Duodenal mucosa (tissue), 2 donors: Measurements from ENCODE around the gene GPR161.
A peak's percentile ranks its signal among the peaks of the same experiment; 100 is the strongest.

Source experiments
- H3K27ac ChIP-seq: one replicate; pipeline ENCODE4 v1.7.0; 2013; ENCODE audit warnings: low read depth, low read length
- H3K27me3 ChIP-seq, 2 donors: one replicate each; pipeline ENCODE4 v1.7.0; 2013; ENCODE audit warnings: low read length in 2 of 2, control low read depth in 1 of 2; ENCODE audit not compliant: insufficient read depth in 2 of 2, control insufficient read depth in 1 of 2
- H3K36me3 ChIP-seq, 2 donors: one replicate each; pipeline ENCODE4 v1.7.0; 2013; ENCODE audit warnings: low read length in 2 of 2, control low read depth in 1 of 2; ENCODE audit not compliant: insufficient read depth in 2 of 2, control insufficient read depth in 1 of 2
- H3K4me1 ChIP-seq, 2 donors: one replicate each; pipeline ENCODE4 v1.7.0; 2013; ENCODE audit warnings: low read length in 2 of 2, control low read depth in 1 of 2; ENCODE audit not compliant: insufficient read depth in 2 of 2, control insufficient read depth in 1 of 2
- H3K4me3 ChIP-seq, 2 donors: one replicate each; pipeline ENCODE4 v1.7.0; 2013; ENCODE audit warnings: low read length in 2 of 2, low read depth in 1 of 2
- H3K9ac ChIP-seq, 2 donors: one replicate each; pipeline ENCODE4 v1.7.0; 2013; ENCODE audit warnings: low read length in 2 of 2, low read depth in 1 of 2
- H3K9me3 ChIP-seq, 2 donors: one replicate each; pipeline ENCODE4 v1.7.0; 2013; ENCODE audit warnings: low read length in 2 of 2, control low read depth in 1 of 2; ENCODE audit not compliant: control insufficient read depth in 1 of 2

The GPR161 gene

GRCh38 chr1:168089326-168089978 lies 47.3 kb downstream of the GPR161 start:
- Histone ChIP-seq H3K9ac (no peak overlapping the region), H3K27me3 (no peaks in the 10 kb centered on the region), H3K9me3 (no peaks in the 10 kb centered on the region), H3K36me3 (no peaks in the 10 kb centered on the region), H3K4me3 (no peak overlapping the region), H3K27ac (no peak overlapping the region), H3K4me1 (peaks cover 6 to 10% of the 10 kb centered on the region in 2 donors)

GRCh38 chr1:168088511-168089325 lies 48.0 kb downstream of the GPR161 start:
- Histone ChIP-seq H3K27ac (no peak overlapping the region), H3K9me3 (no peaks in the 10 kb centered on the region), H3K36me3 (no peaks in the 10 kb centered on the region), H3K9ac (no peak overlapping the region), H3K4me3 (no peak overlapping the region), H3K4me1 (peaks cover 6 to 10% of the 10 kb centered on the region in 2 donors), H3K27me3 (no peaks in the 10 kb centered on the region)

DNA sequence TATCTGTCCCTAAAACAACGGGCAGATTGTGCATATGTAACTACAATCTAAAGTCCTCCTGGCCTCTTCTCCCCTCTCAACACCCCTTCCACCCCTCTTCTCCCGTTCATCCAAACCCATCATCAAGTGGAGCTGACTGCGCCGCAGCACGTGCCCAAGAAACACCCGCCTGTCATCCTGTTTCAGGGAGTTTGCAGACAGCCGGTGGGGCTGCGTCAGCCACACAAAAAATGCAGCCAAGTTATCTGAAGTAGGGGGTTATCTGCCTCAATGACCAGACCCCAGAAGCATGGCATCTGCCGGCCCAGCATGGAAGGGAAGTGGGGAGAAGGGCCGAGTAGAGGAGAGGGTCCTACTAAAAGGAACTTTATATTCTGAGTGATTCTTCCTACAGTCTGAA lies 49.0 kb downstream of the GPR161 start:
- Histone ChIP-seq H3K27ac (no peak overlapping the region), H3K36me3 (no peaks in the 10 kb centered on the region), H3K27me3 (no peaks in the 10 kb centered on the region), H3K4me3 (no peak overlapping the region), H3K9ac (no peak overlapping the region), H3K9me3 (no peaks in the 10 kb centered on the region), H3K4me1 (peaks cover 6 to 10% of the 10 kb centered on the region in 2 donors)

GRCh38 chr1:168086438-168086837 lies 50.3 kb downstream of the GPR161 start:
- no peak overlapping the region for H3K4me3 ChIP-seq
- no peaks in the 10 kb centered on the region for H3K27me3 ChIP-seq
- no peak overlapping the region for H3K27ac ChIP-seq
- no peaks in the 10 kb centered on the region for H3K9me3 ChIP-seq
- no peak overlapping the region for H3K9ac ChIP-seq
- H3K36me3 ChIP-seq: peaks cover 0 to 3% of the 10 kb centered on the region in 2 donors
- peaks cover 6 to 16% of the 10 kb centered on the region in 2 donors for H3K4me1 ChIP-seq

- Histone ChIP-seq H3K27ac (no peak overlapping the region), H3K9ac (no peak overlapping the region), H3K36me3 (peaks cover 0 to 3% of the 10 kb centered on the region in 2 donors), H3K4me3 (no peak overlapping the region), H3K4me1 (peaks cover 6 to 16% of the 10 kb centered on the region in 2 donors), H3K9me3 (no peaks in the 10 kb centered on the region), H3K27me3 (no peaks in the 10 kb centered on the region)
These were observed 51.3 kb downstream of the GPR161 start for GRCh38 chr1:168085401-168085872.

DNA sequence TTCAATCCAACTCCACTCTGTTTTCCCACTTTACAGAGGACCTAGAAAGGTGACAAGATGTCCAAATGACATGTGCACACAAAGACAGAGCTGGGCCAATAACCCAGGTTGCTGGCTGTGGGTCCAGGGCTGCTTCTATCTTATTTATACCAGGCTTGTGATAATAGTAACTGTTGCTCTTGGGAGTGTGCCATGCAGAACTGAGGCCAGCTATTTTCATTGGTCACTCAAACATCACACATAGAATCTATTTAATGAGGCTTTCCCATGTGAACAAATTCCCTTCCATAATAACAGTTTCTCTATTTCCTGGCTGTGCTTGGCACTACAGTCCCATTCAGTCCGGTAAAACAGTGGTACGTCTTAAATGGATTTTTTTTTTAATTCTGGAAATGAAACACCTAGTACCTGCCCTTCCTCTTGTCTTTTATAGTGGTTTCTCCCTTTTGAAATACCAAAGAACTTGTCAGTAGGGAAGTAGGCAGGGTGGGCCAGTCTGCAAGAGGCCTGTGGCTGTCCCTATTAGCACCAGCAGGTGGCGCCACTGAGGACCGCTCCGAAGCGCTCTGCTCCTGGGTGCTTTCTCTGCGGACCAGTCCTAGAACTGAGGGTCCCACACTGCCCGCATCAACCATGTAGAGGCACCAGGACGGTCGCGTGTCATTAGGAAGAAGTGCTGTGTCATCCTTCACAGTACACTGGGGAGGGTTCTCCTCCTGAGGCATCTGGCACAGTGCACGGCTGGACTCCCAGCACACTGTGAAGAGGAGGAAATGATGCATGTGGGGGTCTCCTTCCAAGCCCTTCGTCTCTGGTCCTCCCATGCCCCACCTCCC lies 52.1 kb downstream of the GPR161 start:
- H3K27me3 ChIP-seq: no peaks in the 10 kb centered on the region
- no peaks in the 10 kb centered on the region for H3K9me3 ChIP-seq
- H3K27ac ChIP-seq: no peak overlapping the region
- peaks cover 0 to 3% of the 10 kb centered on the region in 2 donors for H3K36me3 ChIP-seq
- peaks cover 6 to 16% of the 10 kb centered on the region in 2 donors for H3K4me1 ChIP-seq
- H3K9ac ChIP-seq: no peak overlapping the region
- peak overlapping the region; percentile 38 to 44 for H3K4me3 ChIP-seq

GRCh38 chr1:168083456-168084325 lies 53.0 kb downstream of the GPR161 start:
- no peak overlapping the region for H3K9ac ChIP-seq
- no peak overlapping the region for H3K4me3 ChIP-seq
- H3K4me1 ChIP-seq: peaks cover 6 to 16% of the 10 kb centered on the region in 2 donors
- H3K27me3 ChIP-seq: no peaks in the 10 kb centered on the region
- H3K9me3 ChIP-seq: no peaks in the 10 kb centered on the region
- peaks cover 0 to 7% of the 10 kb centered on the region in 2 donors for H3K36me3 ChIP-seq
- H3K27ac ChIP-seq: no peak overlapping the region

DNA sequence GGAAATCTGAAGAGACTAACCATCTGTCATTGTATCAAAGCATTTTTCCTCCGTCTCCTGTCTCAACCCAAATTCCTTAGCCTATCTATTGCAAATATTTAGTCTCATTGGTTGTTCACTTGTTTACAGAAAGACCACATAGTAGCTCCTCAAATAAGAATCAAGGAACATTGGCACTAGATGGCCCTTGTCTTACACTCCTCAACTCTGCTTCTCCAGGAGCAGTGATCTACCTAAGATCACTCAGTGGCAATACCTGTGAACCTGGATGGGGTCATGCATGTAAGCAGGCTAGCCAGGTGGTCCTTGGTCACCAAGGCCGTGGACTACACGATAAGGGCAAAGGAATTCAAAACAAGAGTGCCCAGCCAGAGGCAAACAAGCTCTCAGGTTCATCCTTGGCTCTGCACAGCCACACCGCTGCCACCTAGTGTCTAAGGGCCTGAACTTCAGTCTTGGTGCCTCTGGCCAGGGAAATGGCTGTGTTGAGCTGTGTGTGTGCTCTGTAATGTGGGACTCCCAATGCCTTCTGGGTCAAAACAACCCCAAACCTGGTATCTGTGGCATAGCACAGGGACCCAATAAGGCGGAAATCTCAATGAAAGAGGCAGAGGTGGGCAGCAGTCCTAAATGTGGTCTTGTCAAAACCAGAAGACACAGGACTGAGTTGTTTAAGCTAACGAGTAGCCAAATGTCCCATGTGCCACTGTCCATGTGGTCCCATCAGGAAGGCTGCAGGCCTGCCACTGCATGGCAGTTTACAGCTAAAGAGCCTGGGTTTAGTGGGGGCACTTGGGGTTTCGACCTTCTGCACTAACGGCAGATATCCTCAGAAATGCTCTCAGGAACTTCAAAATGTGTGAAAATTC lies 54.5 kb downstream of the GPR161 start:
- Histone ChIP-seq H3K27me3 (no peaks in the 10 kb centered on the region), H3K4me3 (no peak overlapping the region), H3K4me1 (peaks cover 6 to 16% of the 10 kb centered on the region in 2 donors), H3K9ac (no peak overlapping the region), H3K36me3 (peaks cover 9 to 17% of the 10 kb centered on the region in 2 donors), H3K9me3 (no peaks in the 10 kb centered on the region), H3K27ac (no peak overlapping the region)
